T1000 (cell line): ENCODE results near the gene PA2G4.

Experiments
- DNase-seq: peaks from one replicate; lab custom pipeline; 2025; ENCODE audit warnings: mixed read lengths; lab: John Stamatoyannopoulos, UW

Gene PA2G4

GRCh38 chr12:56126732-56127239, 22.4 kb downstream of the PA2G4 start:
- DNase-seq: no peak

- no peak for DNase-seq
These were observed 23.1 kb downstream of the PA2G4 start for GRCh38 chr12:56127485-56127887.

- peak; percentile 99 for DNase-seq
These were observed 23.7 kb downstream of the PA2G4 start, which contains the start of gene ESYT1 for GRCh38 chr12:56127888-56128669. Gene ESYT1 (plus strand): TSS chr12:56128267. CDS start chr12:56128320, 53 bp downstream.

- no peak for DNase-seq
These were observed 24.4 kb downstream of the PA2G4 start for GRCh38 chr12:56128670-56129205.

- no peak for DNase-seq
These were observed 25.0 kb downstream of the PA2G4 start for GRCh38 chr12:56129206-56129941.

GRCh38 chr12:56129942-56130495, 25.7 kb downstream of the PA2G4 start:
- DNase-seq: no peak

GRCh38 chr12:56130876-56131275, 26.5 kb downstream of the PA2G4 start:
- DNase-seq: no peak

- no peak for DNase-seq
These were observed 30.5 kb downstream of the PA2G4 start for GRCh38 chr12:56134897-56135296.

- no peak for DNase-seq
These were observed 33.7 kb downstream of the PA2G4 start for GRCh38 chr12:56137853-56138571.

- DNase-seq: no peak
These were observed 37.8 kb downstream of the PA2G4 start for GRCh38 chr12:56141946-56142784.

GRCh38 chr12:56143217-56143616, 38.9 kb downstream of the PA2G4 start:
- no peak for DNase-seq

- DNase-seq: no peak
These were observed 39.5 kb downstream of the PA2G4 start for GRCh38 chr12:56143870-56144269.

GRCh38 chr12:56145217-56145616, 40.9 kb downstream of the PA2G4 start:
- no peak for DNase-seq

GRCh38 chr12:56146492-56147460, 42.4 kb downstream of the PA2G4 start:
- DNase-seq: no peak

GRCh38 chr12:56150563-56150962, 46.2 kb downstream of the PA2G4 start:
- DNase-seq: no peak

GRCh38 chr12:56151672-56152131, 47.3 kb downstream of the PA2G4 start:
- DNase-seq: no peak

GRCh38 chr12:56152132-56152755, 47.9 kb downstream of the PA2G4 start, which contains the start of gene MYL6B:
Gene MYL6B (plus strand): TSS chr12:56152587. CDS start chr12:56153919, 1,332 bp downstream.
- DNase-seq: peak; percentile 86

- no peak for DNase-seq
These were observed 48.7 kb downstream of the PA2G4 start for GRCh38 chr12:56152756-56153677.
